DOHH2 (cell line): ENCODE results near the gene NKD1.
"Not testable (repeated sequence)": the region's sequence is repeated elsewhere in the genome, so short reads cannot be mapped to it uniquely, and the experiment has no call there.

Experiments used
- H3F3A ChIP-seq: fragments of 200-600 bp; sonication (generic), shearing (Covaris generic); 2 replicates; pipeline ENCODE4 v1.6.0; 2016; ENCODE audit warnings: antibody characterized with exemption, mild to moderate bottlenecking; ENCODE audit not compliant: control insufficient read depth, insufficient read depth
- H3K27ac ChIP-seq: fragments of 200-600 bp; sonication (generic); 2 replicates; pipeline ENCODE4 v1.5.1; 2014; ENCODE audit warnings: low read depth, mild to moderate bottlenecking, low read length, moderate library complexity
- H3K27me3 ChIP-seq: fragments of 200-600 bp; sonication (generic); 2 replicates; pipeline ENCODE4 v1.6.1; 2014; ENCODE audit warnings: mild to moderate bottlenecking, low read length, mixed read lengths; ENCODE audit not compliant: control insufficient read depth
- H3K36me3 ChIP-seq: fragments of 200-600 bp; sonication (generic); 2 replicates; pipeline ENCODE4 v1.6.1; 2014; ENCODE audit warnings: mild to moderate bottlenecking, low read length, moderate library complexity, mixed read lengths; ENCODE audit not compliant: control insufficient read depth
- H3K4me1 ChIP-seq: fragments of 200-600 bp; sonication (generic); 2 replicates; pipeline ENCODE4 v1.6.1; 2014; ENCODE audit warnings: mild to moderate bottlenecking, low read length, mixed read lengths; ENCODE audit not compliant: control insufficient read depth
- H3K4me2 ChIP-seq: fragments of 200-600 bp; sonication (generic); 2 replicates; pipeline ENCODE4 v1.6.0; 2014; ENCODE audit warnings: mild to moderate bottlenecking, low read length, moderate library complexity
- H3K4me3 ChIP-seq: fragments of 200-600 bp; sonication (generic); 2 replicates; pipeline ENCODE4 v1.5.1; 2014; ENCODE audit warnings: mild to moderate bottlenecking, low read length, mixed read lengths
- H3K79me2 ChIP-seq: fragments of 200-600 bp; sonication (generic); 2 replicates; pipeline ENCODE4 v1.6.1; 2014; ENCODE audit warnings: mild to moderate bottlenecking, low read length, mixed read lengths; ENCODE audit not compliant: control insufficient read depth
- H3K9me2 ChIP-seq: fragments of 200-600 bp; sonication (generic); replicated peaks from 2 replicates; pipeline ENCODE4 v1.6.1; 2014; ENCODE audit warnings: mild to moderate bottlenecking, low read length, mixed read lengths; ENCODE audit not compliant: control insufficient read depth
- H3K9me3 ChIP-seq: fragments of 200-600 bp; sonication (generic); 2 replicates; pipeline ENCODE4 v1.6.1; 2014; ENCODE audit warnings: antibody characterized with exemption, low read length, mixed read lengths; ENCODE audit not compliant: control insufficient read depth, insufficient read depth
- H4K20me1 ChIP-seq: fragments of 200-600 bp; sonication (generic); 2 replicates; pipeline ENCODE4 v1.6.0; 2014; ENCODE audit warnings: low read depth, mild to moderate bottlenecking, antibody characterized with exemption, low read length, moderate library complexity; ENCODE audit not compliant: control insufficient read depth, insufficient read depth
- CTCF ChIP-seq: fragments of 200-600 bp; sonication (generic); IDR thresholded peaks from one replicate; pipeline ENCODE4 v1.5.1; 2014; ENCODE audit warnings: antibody characterized with exemption, mild to moderate bottlenecking, low read depth, low read length; ENCODE audit not compliant: poor library complexity, severe bottlenecking
- EZH2phosphoT487 ChIP-seq: fragments of 200-600 bp; sonication (generic); IDR thresholded peaks from 2 replicates; pipeline ENCODE4 v1.6.1; 2017; ENCODE audit warnings: borderline replicate concordance, mild to moderate bottlenecking, antibody characterized with exemption, low read length, moderate library complexity, mixed read lengths

NKD1 gene

DNA sequence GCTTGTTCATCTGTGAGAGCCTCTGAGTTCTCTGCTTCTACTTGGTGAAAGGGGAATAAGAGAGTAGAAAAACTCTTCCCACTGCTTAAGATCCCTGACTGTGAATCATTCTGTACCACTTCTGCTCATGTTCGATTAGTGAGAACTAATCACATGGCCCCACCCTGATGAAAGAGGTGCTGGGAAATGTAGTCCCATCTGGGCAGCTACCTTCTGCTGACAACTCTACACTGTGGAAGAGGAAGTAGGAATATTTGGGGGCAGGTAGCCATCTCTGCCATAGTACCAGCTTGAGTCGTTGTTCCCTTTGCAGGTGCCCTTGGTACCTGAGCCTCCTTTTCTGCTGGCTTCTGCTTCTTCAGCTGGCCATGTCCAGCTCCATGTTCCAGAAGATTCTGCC is 29.9 kb downstream of the NKD1 start:
- Histone ChIP-seq H3K27ac (no peak overlapping the region), H3K4me1 (no peaks in the 10 kb centered on the region), H3F3A (no peaks in the 10 kb centered on the region), H3K4me2 (no peak overlapping the region), H3K9me2 (no peaks in the 10 kb centered on the region), H3K9me3 (no peaks in the 10 kb centered on the region), H3K4me3 (no peak overlapping the region), H3K36me3 (no peaks in the 10 kb centered on the region), H3K27me3 (no peaks in the 10 kb centered on the region), H4K20me1 (no peaks in the 10 kb centered on the region), H3K79me2 (no peaks in the 10 kb centered on the region)
- TF ChIP-seq CTCF (no peak), EZH2phosphoT487 (no peak)

DNA sequence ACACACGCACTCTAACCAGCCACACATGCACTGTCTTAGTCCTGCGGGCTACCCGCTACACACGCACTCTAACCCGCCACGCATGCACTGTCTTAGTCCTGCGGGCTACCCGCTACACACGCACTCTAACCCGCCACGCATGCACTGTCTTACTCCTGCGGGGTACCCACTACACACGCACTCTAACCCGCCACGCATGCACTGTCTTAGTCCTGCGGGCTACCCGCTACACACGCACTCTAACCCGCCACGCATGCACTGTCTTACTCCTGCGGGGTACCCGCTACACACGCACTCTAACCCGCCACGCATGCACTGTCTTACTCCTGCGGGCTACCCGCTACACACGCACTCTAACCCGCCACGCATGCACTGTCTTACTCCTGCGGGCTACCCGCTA is 31.2 kb downstream of the NKD1 start:
- H4K20me1 ChIP-seq, H3F3A ChIP-seq, H3K9me2 ChIP-seq, H3K9me3 ChIP-seq, H3K27ac ChIP-seq, H3K4me3 ChIP-seq, H3K4me2 ChIP-seq, H3K4me1 ChIP-seq, H3K79me2 ChIP-seq, H3K27me3 ChIP-seq, H3K36me3 ChIP-seq: not testable (repeated sequence)

DNA sequence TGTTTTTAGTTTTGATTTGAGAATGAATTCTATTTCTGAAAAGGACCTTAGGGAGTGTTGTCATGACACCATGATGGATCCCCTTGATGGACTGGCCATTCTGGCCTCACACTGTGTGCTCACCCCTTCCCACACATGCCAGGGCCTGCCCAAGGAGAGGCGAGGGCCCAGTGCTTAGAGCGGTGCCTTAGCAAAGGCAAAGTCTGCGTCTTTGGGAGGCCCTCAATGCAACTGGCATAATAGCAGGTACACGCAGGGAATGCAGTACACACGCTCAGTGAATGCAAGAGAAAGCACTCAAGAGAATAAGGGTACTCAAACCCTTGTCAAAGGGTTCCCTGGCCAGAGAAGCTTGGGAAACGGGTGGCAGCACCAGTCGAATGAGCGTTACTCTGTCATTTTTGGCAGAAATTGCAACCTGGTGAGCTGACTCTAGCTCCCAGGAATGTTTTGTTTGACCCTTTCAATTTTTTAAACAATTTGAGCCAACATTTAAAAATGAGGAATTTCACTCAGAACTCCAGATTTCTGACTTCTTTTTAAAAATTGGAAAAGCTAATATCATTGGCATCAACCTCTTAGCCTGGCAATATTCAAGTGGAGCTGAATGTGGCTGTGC is 32.1 kb downstream of the NKD1 start:
- Histone ChIP-seq H3K4me1 (no peaks in the 10 kb centered on the region), H4K20me1 (no peaks in the 10 kb centered on the region), H3K4me2 (no peak overlapping the region), H3K4me3 (no peak overlapping the region), H3K36me3 (no peaks in the 10 kb centered on the region), H3K27ac (no peak overlapping the region), H3K27me3 (no peaks in the 10 kb centered on the region), H3K9me3 (no peaks in the 10 kb centered on the region), H3K9me2 (no peaks in the 10 kb centered on the region), H3K79me2 (no peaks in the 10 kb centered on the region), H3F3A (no peaks in the 10 kb centered on the region)
- TF ChIP-seq EZH2phosphoT487, result no peak
- no peak for TF ChIP-seq CTCF

GRCh38 chr16:50581845-50582244 is 33.6 kb downstream of the NKD1 start:
- H3K4me1 ChIP-seq, result no peaks in the 10 kb centered on the region
- H3K27me3 ChIP-seq, result no peaks in the 10 kb centered on the region
- no peak overlapping the region for H3K27ac ChIP-seq
- H3K36me3 ChIP-seq, result no peaks in the 10 kb centered on the region
- no peaks in the 10 kb centered on the region for H3K9me2 ChIP-seq
- no peaks in the 10 kb centered on the region for H4K20me1 ChIP-seq
- H3F3A ChIP-seq, result no peaks in the 10 kb centered on the region
- no peak overlapping the region for H3K4me3 ChIP-seq
- no peaks in the 10 kb centered on the region for H3K9me3 ChIP-seq
- no peaks in the 10 kb centered on the region for H3K79me2 ChIP-seq
- H3K4me2 ChIP-seq, result no peak overlapping the region
- TF ChIP-seq EZH2phosphoT487, result no peak
- TF ChIP-seq CTCF, result no peak
